Ecto neural progenitor cell (in vitro differentiated cells): ENCODE measurements around the gene TUT1.

Experiments
- DNase-seq: peaks from one replicate; pipeline ENCODE4 v3.0.0-alpha.2; 2018; ENCODE audit warnings: low spot score

The TUT1 gene

DNA sequence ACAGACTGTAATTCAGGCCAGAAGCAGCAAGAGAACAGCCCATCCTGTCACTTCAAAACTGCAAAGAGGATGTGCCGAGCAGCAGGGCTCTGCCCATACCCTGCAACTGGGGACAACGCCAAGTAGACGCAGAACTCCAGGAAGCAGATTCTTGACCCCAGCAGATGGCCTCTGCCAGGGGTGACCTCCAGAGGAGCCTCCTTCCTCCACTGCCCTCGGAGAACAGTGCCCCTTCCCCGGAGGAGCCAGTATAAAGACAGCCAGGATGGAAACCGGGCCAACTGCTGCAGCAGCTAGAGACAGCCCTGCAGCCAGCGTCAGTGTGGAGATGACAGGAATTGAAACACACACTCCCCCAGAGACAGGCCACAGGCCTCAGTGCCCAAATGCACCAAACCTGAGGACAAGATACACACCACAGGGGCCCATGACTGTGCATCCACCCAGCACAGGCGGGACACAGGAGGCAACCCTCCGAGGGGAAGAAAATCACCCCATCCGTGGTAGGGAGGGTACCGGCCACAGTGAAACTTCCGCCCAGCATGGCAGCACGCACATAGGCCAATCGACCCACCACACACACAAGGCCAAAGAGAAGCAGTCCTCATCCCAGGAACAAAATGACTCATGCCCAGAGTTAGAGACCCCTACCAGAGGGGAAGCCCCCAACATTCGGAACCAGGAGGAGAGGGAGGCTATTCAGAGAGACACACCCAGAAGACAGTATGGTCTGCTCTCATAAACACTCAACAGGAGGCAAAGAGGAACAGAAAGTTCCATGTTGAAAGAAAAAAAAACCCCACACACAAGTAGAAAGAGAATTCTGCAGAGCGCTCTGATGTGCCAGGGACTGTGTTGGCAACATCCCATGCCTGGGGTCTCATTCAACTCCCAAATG lies 50.3 kb downstream of the TUT1 start:
- no peak for DNase-seq

DNA sequence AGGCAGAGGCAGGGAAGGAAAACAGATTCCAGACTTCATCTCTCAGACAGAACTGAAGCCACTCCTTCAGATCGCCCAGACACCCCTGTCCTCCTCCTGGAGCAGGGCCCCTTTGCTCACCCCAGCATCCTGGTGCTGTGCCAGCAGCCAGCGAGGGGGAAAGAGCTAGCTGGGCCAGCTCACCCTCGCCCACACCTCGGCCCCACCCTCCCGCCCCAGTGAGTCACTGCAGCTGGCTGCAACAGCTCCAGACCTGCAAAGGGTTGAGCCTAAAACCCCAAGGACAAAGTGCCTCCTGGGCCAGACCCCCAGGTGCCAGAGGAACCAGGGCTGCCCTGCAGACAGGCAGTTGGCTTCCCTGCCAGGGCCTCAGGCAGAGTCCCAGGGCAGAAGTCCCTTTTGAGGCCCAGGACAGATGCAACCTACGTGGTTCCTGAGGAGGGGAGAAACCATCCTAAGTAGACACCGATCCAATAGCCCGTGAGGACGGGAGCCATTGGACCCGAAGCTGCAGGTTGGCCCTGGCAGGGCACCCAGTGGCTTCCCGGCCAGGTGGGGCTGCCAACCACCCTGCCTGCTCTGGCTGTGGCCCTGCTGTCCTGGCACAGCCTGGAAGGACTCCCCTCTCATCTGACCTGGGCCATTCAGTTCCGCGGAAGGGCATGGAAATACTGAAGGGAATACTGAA lies 51.9 kb downstream of the TUT1 start:
- no peak for DNase-seq

GRCh38 chr11:62538470-62539237 lies 52.7 kb downstream of the TUT1 start:
- no peak for DNase-seq

DNA sequence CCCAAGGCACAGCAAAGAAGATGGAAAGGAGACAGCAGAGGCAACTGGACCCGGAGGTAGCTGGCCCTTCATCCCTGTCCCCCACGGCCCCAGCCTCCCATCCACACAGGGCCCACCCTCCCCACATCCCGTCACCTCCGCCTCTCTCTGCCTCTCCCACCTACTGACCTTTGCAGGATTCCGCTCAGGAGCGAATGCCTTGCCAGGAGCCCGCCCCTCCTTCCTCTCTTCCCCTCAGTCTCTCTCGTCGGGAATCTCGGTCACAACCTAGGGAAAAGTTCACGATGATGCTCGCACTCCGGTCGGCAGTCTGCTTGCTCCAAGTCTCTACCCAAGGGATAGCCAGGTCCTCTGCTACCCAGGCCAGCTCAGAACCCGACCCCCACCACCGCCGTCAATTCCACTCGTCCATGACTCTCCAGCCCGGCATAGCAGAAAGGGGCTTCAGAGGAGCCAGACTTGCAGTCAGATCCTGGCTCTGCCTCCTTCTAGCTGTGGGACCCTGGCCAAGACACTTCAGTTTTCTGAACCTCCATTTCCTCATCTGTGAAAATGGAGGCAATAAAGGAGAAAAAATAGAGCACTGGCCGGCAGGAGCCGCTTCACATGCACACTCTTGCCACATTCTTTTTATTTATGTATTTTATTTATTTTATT lies 54.9 kb downstream of the TUT1 start:
- no peak for DNase-seq

DNA sequence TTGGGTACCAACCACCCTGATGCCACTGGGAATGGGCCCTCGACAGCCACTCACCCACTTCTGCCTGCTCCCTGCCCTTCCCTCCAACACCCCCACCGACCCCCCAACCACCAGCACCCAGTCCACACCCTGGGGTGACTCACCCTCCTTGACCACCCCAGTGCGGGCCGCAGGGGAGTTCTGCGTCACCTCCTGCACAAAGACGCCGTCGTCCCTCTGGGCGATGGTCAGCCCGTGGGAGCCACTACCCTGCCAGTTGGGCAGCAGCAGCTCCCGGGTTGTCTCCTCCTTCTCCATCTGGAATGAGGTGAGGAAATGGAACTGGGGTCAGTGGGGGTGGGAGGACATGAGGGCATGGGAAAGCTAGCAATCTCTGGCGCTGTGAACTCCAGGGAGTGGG lies 55.5 kb downstream of the TUT1 start:
- no peak for DNase-seq

DNA sequence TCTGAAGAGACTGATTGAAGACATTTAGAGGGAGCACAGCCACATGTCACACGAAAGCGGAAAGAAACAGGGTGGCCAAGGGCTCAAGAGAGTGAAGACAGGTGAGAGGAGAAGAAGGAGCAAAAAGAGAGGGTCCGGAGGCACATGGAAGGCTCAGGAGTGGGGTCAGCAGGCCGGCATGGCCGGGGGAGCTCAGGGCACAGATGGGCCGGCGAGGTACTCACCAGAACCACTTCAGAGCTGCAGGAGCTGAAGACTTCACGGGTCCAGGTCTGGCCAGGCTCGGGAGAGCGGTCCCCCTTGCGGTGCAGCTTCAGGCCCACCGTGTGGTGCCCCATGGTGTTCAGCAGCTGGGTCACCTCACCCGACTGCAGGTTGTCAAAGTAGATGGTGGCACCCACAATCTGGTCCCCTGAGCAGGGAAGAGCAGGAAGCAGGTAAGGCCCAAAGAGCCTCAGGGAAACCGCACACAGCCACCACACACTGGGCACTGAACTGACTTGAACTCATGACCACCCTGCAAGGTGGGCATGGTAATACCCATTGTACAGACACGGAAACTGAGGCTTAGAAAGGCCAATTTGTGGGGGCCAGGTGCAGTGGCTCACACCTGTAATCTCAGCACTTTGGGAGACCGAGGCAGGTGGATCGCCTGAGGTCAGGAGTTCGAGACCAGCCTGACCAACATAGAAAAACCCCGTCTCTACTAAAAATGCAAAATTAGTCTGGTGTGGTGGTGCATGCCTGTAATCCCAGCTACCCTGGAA lies 56.4 kb downstream of the TUT1 start:
- DNase-seq: no peak

GRCh38 chr11:62532096-62532495 lies 59.2 kb downstream of the TUT1 start:
- no peak for DNase-seq
